ENCODE data around the gene PPP1R16B. TPM values are rescaled to one million over a fixed set of nuclear protein-coding genes. Genes with fewer than 3 reads are reported as not detected.

The PPP1R16B gene
- polyA plus RNA-seq, 1 donor from 2014 or later, result 1.9 TPM

- Histone ChIP-seq H3K9me3 (ENCODE audit: low read length) (no peaks in the 10 kb centered on the region), H3K9ac (ENCODE audit: low read length) (no peak overlapping the region), H3K4me3 (ENCODE audit: low read length) (no peak overlapping the region), H3K79me2 (replicated peaks; ENCODE audit: insufficient read depth, low read length) (peaks cover 22% of the 10 kb centered on the region), H3F3A (ENCODE audit: insufficient read depth, low read length, poor library complexity, severe bottlenecking) (no peaks in the 10 kb centered on the region), H3K9me2 (ENCODE audit: insufficient read depth, low read length) (no peaks in the 10 kb centered on the region), H3K27ac (ENCODE audit: low read length) (no peak overlapping the region), H4K20me1 (ENCODE audit: insufficient read depth) (no peaks in the 10 kb centered on the region), H3K27me3 (ENCODE audit: insufficient read depth, low read depth, low read length) (no peaks in the 10 kb centered on the region), H3K4me2 (ENCODE audit: low read length) (no peak overlapping the region), H3K36me3 (ENCODE audit: insufficient read depth, low read length) (no peaks in the 10 kb centered on the region), H2AFZ (ENCODE audit: low read depth, low read length) (no peak overlapping the region)
- no peak for TF ChIP-seq SMC3 (conservative IDR thresholded peaks at IDR 0.05; ENCODE audit: poor library complexity)
- no peak for TF ChIP-seq TAF1 (IDR thresholded peaks at IDR 0.05; ENCODE audit: low read depth)
- TF ChIP-seq, protein P1, sequence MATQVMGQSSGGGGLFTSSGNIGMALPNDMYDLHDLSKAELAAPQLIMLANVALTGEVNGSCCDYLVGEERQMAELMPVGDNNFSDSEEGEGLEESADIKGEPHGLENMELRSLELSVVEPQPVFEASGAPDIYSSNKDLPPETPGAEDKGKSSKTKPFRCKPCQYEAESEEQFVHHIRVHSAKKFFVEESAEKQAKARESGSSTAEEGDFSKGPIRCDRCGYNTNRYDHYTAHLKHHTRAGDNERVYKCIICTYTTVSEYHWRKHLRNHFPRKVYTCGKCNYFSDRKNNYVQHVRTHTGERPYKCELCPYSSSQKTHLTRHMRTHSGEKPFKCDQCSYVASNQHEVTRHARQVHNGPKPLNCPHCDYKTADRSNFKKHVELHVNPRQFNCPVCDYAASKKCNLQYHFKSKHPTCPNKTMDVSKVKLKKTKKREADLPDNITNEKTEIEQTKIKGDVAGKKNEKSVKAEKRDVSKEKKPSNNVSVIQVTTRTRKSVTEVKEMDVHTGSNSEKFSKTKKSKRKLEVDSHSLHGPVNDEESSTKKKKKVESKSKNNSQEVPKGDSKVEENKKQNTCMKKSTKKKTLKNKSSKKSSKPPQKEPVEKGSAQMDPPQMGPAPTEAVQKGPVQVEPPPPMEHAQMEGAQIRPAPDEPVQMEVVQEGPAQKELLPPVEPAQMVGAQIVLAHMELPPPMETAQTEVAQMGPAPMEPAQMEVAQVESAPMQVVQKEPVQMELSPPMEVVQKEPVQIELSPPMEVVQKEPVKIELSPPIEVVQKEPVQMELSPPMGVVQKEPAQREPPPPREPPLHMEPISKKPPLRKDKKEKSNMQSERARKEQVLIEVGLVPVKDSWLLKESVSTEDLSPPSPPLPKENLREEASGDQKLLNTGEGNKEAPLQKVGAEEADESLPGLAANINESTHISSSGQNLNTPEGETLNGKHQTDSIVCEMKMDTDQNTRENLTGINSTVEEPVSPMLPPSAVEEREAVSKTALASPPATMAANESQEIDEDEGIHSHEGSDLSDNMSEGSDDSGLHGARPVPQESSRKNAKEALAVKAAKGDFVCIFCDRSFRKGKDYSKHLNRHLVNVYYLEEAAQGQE (IDR thresholded peaks at IDR 0.05; ENCODE audit: borderline replicate concordance), result no peak
- TF ChIP-seq EP300 (conservative IDR thresholded peaks at IDR 0.05; ENCODE audit: poor library complexity, severe bottlenecking), result no peak
- TF ChIP-seq RAD21 (conservative IDR thresholded peaks at IDR 0.05), result no peak
- TF ChIP-seq POLR2AphosphoS5 (IDR thresholded peaks at IDR 0.05), result no peak
- no peak for TF ChIP-seq EZH2 (IDR thresholded peaks at IDR 0.05; ENCODE audit: borderline replicate concordance, insufficient read depth, low read length, poor library complexity, severe bottlenecking)
- TF ChIP-seq, protein P2, sequence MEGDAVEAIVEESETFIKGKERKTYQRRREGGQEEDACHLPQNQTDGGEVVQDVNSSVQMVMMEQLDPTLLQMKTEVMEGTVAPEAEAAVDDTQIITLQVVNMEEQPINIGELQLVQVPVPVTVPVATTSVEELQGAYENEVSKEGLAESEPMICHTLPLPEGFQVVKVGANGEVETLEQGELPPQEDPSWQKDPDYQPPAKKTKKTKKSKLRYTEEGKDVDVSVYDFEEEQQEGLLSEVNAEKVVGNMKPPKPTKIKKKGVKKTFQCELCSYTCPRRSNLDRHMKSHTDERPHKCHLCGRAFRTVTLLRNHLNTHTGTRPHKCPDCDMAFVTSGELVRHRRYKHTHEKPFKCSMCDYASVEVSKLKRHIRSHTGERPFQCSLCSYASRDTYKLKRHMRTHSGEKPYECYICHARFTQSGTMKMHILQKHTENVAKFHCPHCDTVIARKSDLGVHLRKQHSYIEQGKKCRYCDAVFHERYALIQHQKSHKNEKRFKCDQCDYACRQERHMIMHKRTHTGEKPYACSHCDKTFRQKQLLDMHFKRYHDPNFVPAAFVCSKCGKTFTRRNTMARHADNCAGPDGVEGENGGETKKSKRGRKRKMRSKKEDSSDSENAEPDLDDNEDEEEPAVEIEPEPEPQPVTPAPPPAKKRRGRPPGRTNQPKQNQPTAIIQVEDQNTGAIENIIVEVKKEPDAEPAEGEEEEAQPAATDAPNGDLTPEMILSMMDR (IDR thresholded peaks at IDR 0.05; ENCODE audit: poor library complexity, severe bottlenecking), result no peak
- no peak for TF ChIP-seq MXI1 (conservative IDR thresholded peaks at IDR 0.05; ENCODE audit: poor library complexity, severe bottlenecking)
Measured at GRCh38 chr20:38934530-38934929, 129.0 kb downstream of the PPP1R16B start.

DNA sequence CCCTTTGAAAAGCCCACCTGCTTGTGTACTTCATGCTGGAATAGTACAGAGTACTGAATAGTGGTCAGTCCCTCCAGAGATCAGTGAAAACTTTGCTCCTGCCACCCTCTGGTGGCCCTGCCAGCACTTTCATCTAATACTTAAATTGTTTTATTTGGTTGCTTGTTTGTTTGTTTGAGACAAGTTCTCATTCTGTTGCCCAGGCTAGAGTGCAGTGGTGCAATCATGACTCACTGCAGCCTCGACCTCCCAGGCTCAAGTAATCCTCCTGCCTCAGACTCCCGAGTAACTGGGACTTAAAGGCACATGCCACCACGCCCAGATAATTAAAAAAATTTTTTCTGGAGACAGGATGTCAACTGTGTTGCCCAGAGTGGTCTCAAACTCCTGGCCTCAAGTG is 129.8 kb downstream of the PPP1R16B start:
- Histone ChIP-seq H3K79me2 (replicated peaks; ENCODE audit: insufficient read depth, low read length) (peaks cover 14% of the 10 kb centered on the region), H3K27me3 (ENCODE audit: insufficient read depth, low read depth, low read length) (no peaks in the 10 kb centered on the region), H2AFZ (ENCODE audit: low read depth, low read length) (no peak overlapping the region), H4K20me1 (ENCODE audit: insufficient read depth) (no peaks in the 10 kb centered on the region), H3F3A (ENCODE audit: insufficient read depth, low read length, poor library complexity, severe bottlenecking) (no peaks in the 10 kb centered on the region), H3K36me3 (ENCODE audit: insufficient read depth, low read length) (no peaks in the 10 kb centered on the region), H3K9ac (ENCODE audit: low read length) (no peak overlapping the region), H3K4me3 (ENCODE audit: low read length) (no peak overlapping the region), H3K4me2 (ENCODE audit: low read length) (no peak overlapping the region), H3K9me2 (ENCODE audit: insufficient read depth, low read length) (no peaks in the 10 kb centered on the region), H3K9me3 (ENCODE audit: low read length) (no peaks in the 10 kb centered on the region), H3K27ac (ENCODE audit: low read length) (no peak overlapping the region)
- TF ChIP-seq, protein P1 (IDR thresholded peaks at IDR 0.05; ENCODE audit: borderline replicate concordance), result no peak
- TF ChIP-seq, protein P2 (IDR thresholded peaks at IDR 0.05; ENCODE audit: poor library complexity, severe bottlenecking), result no peak
- TF ChIP-seq TAF1 (IDR thresholded peaks at IDR 0.05; ENCODE audit: low read depth) (no peak), POLR2AphosphoS5 (IDR thresholded peaks at IDR 0.05) (no peak), EP300 (conservative IDR thresholded peaks at IDR 0.05; ENCODE audit: poor library complexity, severe bottlenecking) (no peak), RAD21 (conservative IDR thresholded peaks at IDR 0.05) (no peak), MXI1 (conservative IDR thresholded peaks at IDR 0.05; ENCODE audit: poor library complexity, severe bottlenecking) (no peak), EZH2 (IDR thresholded peaks at IDR 0.05; ENCODE audit: borderline replicate concordance, insufficient read depth, low read length, poor library complexity, severe bottlenecking) (no peak), SMC3 (conservative IDR thresholded peaks at IDR 0.05; ENCODE audit: poor library complexity) (no peak)
